GM19324 (cell line): ENCODE data around the gene DNAJC6.

ENCODE experiments used
- ATAC-seq: cut with Tn5 transposase; IDR thresholded peaks from one replicate; pipeline ENCODE4 v1.9.1; 2021; ENCODE audit warnings: mild to moderate bottlenecking, moderate library complexity; ENCODE audit not compliant: unreplicated experiment, low FRiP score

Gene DNAJC6

GRCh38 chr1:65395887-65396612, 86.7 kb downstream of the DNAJC6 start:
- no peak for ATAC-seq

DNA sequence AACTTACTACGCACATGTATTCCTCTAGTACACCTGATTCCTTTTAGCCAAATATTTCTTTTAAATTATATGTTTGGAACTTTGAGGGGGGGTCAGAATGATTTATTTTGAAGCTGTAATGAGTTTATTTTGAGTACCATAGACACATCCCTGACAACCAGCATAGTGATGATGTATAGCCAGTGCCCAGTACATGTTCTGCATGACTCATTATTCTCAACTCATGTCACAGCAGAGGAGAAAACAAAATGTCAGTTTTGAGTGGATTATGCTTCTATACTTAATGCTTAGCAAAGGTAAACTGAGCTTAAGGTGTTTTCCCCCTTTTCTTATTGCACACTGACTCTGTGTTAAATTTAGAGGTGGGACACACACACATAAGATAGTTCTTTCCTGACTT, 88.7 kb downstream of the DNAJC6 start:
- no peak for ATAC-seq

DNA sequence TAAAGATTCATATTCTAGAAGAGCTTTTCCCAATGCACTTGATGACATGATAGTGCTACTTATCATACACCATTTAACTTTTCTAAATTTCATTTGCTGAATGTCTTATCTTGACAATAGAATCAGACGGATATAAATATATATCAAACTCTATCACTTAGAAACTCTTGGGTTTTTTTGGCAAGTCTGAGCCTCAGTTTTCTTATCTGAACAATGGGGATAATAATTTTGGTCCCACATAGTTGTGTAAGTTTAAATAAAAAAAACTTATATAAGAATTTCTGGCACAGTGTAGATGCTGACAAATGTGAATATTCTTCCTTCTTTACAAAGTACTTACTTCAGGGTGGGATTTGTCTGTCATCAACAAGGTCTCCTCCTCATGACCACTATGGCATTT, 89.7 kb downstream of the DNAJC6 start:
- no peak for ATAC-seq

DNA sequence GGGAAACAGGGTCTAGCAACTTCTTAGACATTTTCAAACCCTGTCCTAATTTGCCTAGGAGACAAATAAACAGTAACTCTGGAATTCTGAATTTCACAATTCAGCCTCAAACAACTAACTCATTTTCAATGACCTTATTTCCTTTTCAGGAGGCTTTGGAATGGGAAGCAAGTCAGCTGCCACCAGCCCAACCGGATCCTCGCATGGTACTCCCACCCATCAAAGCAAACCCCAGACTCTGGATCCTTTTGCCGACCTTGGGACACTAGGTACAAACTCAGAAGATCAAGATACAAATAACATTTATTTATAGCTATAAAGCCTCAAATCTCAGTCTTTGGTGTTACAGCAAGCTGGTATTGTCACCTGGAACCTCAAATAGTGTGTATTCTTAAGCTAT, 92.3 kb downstream of the DNAJC6 start:
- ATAC-seq, result no peak

DNA sequence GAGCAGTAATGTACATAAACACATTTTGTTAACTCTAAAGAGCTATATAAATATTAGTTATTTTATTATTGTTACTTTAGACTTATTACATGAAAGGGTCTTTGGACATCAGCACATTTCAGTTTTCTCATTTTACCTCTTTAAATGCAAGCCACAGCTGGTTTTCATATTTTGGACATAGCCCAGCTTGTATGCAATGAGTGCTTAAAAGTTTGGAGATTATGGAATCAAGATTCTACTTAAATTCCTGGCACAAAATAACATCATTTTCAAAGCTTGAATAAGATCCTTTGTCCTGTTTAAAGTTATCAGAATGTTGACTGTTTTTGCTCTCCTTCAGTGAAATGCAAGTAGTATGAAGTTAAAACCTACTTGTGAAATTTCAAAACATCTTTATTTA, 95.6 kb downstream of the DNAJC6 start:
- no peak for ATAC-seq

GRCh38 chr1:65407877-65408276, 98.5 kb downstream of the DNAJC6 start:
- no peak for ATAC-seq

DNA sequence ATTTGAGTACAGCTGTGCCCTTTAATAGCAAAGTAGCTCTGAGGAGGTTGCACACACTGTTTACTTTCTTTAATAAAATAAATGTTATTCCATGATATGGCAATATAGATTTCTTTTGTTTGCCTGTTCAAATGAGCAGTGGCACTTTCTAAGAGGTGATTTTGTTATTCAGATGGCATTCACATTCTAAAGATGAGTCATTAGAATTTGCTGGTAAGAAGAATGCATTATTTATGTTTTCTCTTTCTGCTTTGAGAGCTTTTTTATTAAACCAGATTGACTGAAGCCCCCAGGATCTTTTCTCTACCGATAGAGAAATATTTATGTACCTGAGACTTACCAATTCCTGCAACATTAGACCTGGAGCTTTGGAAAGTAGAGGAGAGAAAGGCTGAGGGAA, 100.0 kb downstream of the DNAJC6 start:
- no peak for ATAC-seq

DNA sequence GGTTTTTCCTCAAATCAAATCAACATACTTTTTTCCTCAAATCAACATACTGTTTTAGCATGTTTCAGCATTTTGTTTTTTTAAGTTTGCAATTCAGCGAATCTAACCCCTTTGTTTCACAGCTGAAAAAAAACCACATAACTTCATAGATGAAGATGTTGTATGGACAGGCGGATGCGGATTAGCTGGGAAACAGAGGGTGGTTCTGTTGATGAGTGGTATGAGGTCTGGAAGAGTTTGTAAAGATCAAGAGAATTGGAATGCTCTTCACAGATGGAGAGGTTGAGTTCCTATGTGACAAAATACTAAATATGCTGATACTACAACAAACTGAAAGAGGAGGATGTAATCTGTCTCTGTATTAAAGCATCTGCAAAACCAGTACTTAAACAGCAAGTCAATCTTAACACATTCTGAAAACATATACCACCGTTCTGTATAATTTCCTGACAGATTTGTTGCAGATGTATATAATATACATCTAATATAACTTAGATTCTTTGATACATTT, 100.5 kb downstream of the DNAJC6 start:
- no peak for ATAC-seq

- ATAC-seq, result no peak
These were observed 103.1 kb downstream of the DNAJC6 start for GRCh38 chr1:65412256-65412983.

DNA sequence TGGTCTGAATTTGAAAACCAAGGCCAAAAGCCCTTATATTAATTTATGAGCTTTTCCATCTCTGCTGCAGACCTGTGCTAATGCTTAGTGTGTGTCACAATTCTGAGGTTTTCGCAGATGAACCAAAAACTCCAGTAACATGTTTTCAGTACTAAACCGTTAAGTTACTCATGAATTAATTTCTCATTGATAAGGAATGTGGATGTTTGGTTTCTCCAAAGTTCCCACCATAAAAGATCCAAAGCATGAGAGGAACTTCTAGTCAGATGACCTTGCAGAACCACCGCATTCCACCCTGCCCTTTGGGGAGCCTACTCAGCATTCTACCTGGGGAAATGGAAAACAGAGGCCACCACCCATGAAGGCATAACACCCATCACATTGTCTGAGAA, 103.6 kb downstream of the DNAJC6 start:
- no peak for ATAC-seq

- no peak for ATAC-seq
These were observed 105.2 kb downstream of the DNAJC6 start for GRCh38 chr1:65414538-65414937.

GRCh38 chr1:65416767-65417166, 107.4 kb downstream of the DNAJC6 start:
- no peak for ATAC-seq

- no peak for ATAC-seq
These were observed 108.4 kb downstream of the DNAJC6 start for GRCh38 chr1:65417729-65418128.

- no peak for ATAC-seq
These were observed 109.3 kb downstream of the DNAJC6 start for GRCh38 chr1:65418522-65419185.

GRCh38 chr1:65419681-65420589, 110.6 kb downstream of the DNAJC6 start:
- peak; percentile 95 for ATAC-seq

GRCh38 chr1:65420590-65421350, 111.4 kb downstream of the DNAJC6 start, which contains the start of the genes LEPR and LEPROT:
Gene LEPR (plus strand): TSS chr1:65420668. CDS start chr1:65565566, 144,898 bp downstream.
Gene LEPROT (plus strand): TSS chr1:65420668. CDS start chr1:65420725, 57 bp downstream.
- peak; percentile 72 for ATAC-seq

DNA sequence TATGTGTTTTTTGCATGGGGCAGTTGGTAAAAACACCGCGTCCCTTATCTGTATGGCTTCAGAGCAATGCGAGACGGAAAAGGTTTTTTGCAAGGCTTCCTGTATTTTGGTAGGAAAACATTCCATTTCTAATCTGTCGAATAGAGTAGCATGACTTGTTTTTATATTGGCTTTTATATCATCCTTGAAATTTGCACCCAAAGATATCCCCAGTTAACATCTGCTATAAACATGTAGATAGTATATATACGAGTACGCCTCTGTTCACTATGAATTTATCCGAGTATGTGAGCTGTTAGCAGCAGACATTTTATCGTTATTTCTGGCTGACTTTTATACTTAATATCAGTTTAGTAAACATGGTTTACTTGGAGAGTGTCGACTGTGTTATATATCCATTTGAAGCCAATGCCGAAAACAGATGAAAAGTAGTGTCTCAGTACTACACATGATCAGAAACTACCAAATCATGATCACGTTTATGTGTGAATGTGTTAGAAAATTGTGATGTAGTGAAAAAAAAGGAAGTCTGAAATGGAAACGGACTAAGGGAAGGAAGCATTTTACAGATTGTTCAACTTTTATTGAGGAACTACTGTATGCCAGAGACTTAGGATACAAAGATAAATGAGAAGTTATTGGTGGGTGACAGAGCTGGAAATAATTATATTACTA, 112.1 kb downstream of the DNAJC6 start:
- no peak for ATAC-seq

- ATAC-seq, result no peak
These were observed 113.2 kb downstream of the DNAJC6 start for GRCh38 chr1:65422241-65423203.
